GM13977 (cell line): Measurements from ENCODE around the gene FAS.

ENCODE experiments used
- DNase-seq: peaks from one replicate; pipeline ENCODE4 v3.0.0; 2012; ENCODE audit warnings: low spot score
- CTCF ChIP-seq: IDR thresholded peaks from 2 replicates; pipeline ENCODE4 v1.5.1; 2012; ENCODE audit warnings: mild to moderate bottlenecking, control low read depth; ENCODE audit not compliant: insufficient read depth; ENCODE audit errors: extremely low read depth, missing control alignments
- in situ Hi-C: fragments of 300-500 bp; cut with MboI; formaldehyde crosslinking; loops from one replicate; pipeline ENCODE4 v1.12.0; 2022; ENCODE audit warnings: low sequenced_read_pairs, low pct_unique_long_range_greater_than_20kb, mixed read lengths, inconsistent platforms; ENCODE audit not compliant: unreplicated experiment

The FAS gene

GRCh38 chr10:88949051-88949450 lies 41.5 kb upstream of the FAS start:
- no peak for TF ChIP-seq CTCF
- in situ Hi-C loops, result loop anchor here (10.0 kb wide), 1 partner anchor 66 kb away; no protein-coding TSS in a partner anchor
- DNase-seq, result no peak

DNA sequence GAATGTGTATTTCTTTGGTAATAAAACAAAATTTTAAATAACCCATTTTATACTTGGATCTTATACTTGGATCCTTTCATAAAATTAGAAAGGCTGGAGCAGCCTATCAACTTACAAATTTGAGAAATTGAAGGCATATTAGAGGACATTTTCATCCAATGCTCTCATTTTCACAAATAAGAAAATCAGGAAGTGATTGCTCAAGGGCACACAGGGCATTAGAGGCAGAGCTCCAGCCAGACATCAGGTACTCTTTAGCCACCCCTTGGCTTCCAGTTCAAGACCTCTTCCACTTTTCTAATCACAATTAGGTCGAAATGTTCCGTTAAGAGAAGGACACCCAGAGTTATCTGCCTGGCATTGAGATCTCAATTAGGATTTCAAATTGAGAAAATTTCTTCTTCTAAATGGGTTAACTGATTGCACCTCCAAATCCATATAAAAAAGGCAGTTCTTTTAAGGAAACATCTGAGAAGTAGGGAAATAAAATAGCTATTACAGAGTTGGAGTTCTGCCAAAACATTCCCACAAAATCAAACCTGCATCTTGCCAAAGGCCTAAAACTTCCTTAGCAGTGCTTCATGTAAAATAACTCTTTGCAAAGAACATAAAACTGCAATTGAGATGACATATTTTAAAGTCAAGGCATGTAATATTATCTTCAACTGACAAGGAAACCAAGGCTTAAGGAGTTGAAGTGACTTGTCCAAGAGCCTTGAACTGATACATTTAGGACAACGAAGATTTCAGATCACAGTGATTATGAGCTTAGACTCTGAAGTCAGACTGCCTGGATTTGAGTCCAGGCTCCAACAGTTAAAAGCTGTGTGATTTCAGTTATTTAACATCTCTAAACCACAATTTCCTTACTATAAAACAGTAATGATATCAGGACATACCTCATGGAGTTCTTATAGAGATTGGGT lies 40.4 kb upstream of the FAS start:
- TF ChIP-seq CTCF, result no peak
- in situ Hi-C loops, result loop anchor here (10.0 kb wide), 1 partner anchor 65 kb away; no protein-coding TSS in a partner anchor
- DNase-seq, result no peak

- TF ChIP-seq CTCF, result no peak
- DNase-seq, result no peak
- in situ Hi-C loops, result no loop called here
These were observed 37.9 kb upstream of the FAS start, which contains the start of gene ACTA2 for GRCh38 chr10:88952647-88953111. ACTA2 (minus strand) TSS chr10:88952773; CDS start chr10:88948930, 3,843 bp downstream.

- TF ChIP-seq CTCF, result no peak
- no peak for DNase-seq
- in situ Hi-C loops, result no loop called here
These were observed 36.9 kb upstream of the FAS start for GRCh38 chr10:88953662-88954061.

DNA sequence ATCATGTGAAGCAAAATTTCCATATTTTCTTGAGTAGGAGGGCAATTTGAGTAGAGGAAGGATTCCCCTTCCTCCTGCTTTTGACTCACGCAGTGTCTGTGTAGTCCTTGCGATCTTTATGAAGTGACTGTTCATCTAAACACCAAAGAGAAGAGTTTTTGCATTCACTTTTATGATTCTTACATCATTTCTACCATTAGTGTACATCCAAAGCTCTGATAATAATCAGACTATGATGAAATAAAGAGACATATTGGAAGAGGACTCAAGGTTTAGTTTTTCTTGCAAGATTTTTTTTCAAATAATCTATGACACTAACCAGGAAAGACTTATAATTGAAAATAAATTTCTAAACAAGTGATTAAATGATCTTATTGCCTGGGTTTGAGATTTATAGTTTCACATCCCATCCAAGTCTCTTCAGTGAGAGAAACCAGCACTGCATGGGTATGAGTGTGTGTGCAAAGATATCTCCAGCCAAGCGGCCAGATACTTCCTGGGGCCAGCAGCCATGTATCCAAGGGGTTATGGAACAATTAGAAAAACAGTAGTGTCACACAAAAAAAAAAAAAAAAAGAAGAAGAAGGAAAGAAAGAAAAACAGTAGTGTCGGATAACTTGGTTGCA lies 36.0 kb upstream of the FAS start:
- TF ChIP-seq CTCF, result no peak
- in situ Hi-C loops, result no loop called here
- no peak for DNase-seq

GRCh38 chr10:88957381-88957780 lies 33.2 kb upstream of the FAS start:
- TF ChIP-seq CTCF, result no peak
- DNase-seq, result no peak
- in situ Hi-C loops, result no loop called here
